Gastroesophageal sphincter (tissue), 3 donors: ENCODE data around the gene PID1.

Experiments used
- EP300 ChIP-seq: sonication (generic); formaldehyde crosslinking; IDR thresholded peaks from one replicate; pipeline ENCODE4 v1.6.1; 2017; ENCODE audit warnings: antibody characterized with exemption, mild to moderate bottlenecking
- POLR2A ChIP-seq, 2 donors: fragments of 450-650 bp; IDR thresholded peaks; one replicate each; pipeline ENCODE4 v1.6.1; 2017; ENCODE audit warnings: antibody characterized with exemption in 2 of 2, mild to moderate bottlenecking in 2 of 2, moderate library complexity in 1 of 2
- TF ChIP-seq, protein P1 (sequence below), 4 experiments: fragments of 200-600 bp in 2 of 4; fragments of 450-650 bp in 2 of 4; sonication (generic) in 1 of 4; IDR thresholded peaks; one replicate each; pipeline ENCODE4 v1.5.1; 2017 to 2019; ENCODE audit warnings: antibody characterized with exemption in 4 of 4, mild to moderate bottlenecking in 2 of 4, moderate library complexity in 2 of 4

DNA sequence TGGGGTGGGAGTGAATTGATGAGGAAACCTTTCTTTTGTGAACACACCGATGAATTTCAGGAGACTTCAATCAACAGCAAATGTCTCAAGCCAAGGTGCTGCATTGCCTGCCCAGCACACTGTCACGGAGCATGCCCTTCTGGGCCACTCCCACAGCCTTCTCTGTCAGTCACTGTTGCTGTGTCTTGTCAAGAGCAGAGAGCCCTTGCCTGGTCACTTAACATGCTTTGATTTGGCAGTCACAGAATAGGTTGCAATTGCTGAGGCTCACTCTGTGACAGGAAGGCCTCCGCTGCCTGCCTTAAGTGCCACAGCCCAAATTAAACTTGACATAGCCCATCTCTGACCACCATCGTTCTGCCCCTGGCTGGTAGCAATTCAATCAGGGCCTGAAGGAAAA lies 225.4 kb downstream of the PID1 start:
- TF ChIP-seq, protein P1, sequence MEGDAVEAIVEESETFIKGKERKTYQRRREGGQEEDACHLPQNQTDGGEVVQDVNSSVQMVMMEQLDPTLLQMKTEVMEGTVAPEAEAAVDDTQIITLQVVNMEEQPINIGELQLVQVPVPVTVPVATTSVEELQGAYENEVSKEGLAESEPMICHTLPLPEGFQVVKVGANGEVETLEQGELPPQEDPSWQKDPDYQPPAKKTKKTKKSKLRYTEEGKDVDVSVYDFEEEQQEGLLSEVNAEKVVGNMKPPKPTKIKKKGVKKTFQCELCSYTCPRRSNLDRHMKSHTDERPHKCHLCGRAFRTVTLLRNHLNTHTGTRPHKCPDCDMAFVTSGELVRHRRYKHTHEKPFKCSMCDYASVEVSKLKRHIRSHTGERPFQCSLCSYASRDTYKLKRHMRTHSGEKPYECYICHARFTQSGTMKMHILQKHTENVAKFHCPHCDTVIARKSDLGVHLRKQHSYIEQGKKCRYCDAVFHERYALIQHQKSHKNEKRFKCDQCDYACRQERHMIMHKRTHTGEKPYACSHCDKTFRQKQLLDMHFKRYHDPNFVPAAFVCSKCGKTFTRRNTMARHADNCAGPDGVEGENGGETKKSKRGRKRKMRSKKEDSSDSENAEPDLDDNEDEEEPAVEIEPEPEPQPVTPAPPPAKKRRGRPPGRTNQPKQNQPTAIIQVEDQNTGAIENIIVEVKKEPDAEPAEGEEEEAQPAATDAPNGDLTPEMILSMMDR (IDR thresholded peaks at IDR 0.05) = no peak
- TF ChIP-seq POLR2A (IDR thresholded peaks at IDR 0.05) = no peak
- no peak for TF ChIP-seq EP300
